Panc1 (cell line): ENCODE measurements around the gene C12orf50. TPM values are rescaled to one million over a fixed set of nuclear protein-coding genes. Genes with fewer than 3 reads are reported as not detected.

Experiments used
- ATAC-seq: fragments of 200-7000 bp; cut with Tn5 transposase; 2 replicates; pipeline ENCODE4 v1.9.1; 2020; ENCODE audit warnings: mild to moderate bottlenecking, moderate library complexity
- BruUV-seq: library from RNA; stranded (reverse); fragments of 400-500 nt; replicated peaks from 2 replicates; lab custom pipeline; 2021; lab: Mats Ljungman, UMichigan
- CTCF ChIA-PET: fragments of 300-600 bp; sonication (Branson Sonifier 250); formaldehyde crosslinking; loops from one replicate; lab custom pipeline; 2022; ENCODE audit warnings: antibody characterized with exemption; lab: Charles Lee
- POLR2A ChIA-PET: fragments of 300-600 bp; sonication (Branson Sonifier 250); formaldehyde crosslinking; loops from one replicate; lab custom pipeline; 2022; ENCODE audit warnings: antibody characterized with exemption; lab: Charles Lee
- DNase-seq: peaks from one replicate; pipeline ENCODE4 v3.0.0-alpha.2; 2010; ENCODE audit warnings: low read depth, low spot score
- H3K27ac ChIP-seq: 2 replicates; pipeline ENCODE4 v1.5.1; 2011; ENCODE audit warnings: mild to moderate bottlenecking, low read length, inconsistent platforms
- H3K27me3 ChIP-seq: fragments of 200-500 bp; sonication (Bioruptor generic); 2 replicates; pipeline ENCODE4 v1.6.0; 2014; ENCODE audit warnings: low read length, inconsistent platforms; ENCODE audit not compliant: control insufficient read depth, insufficient read depth
- H3K36me3 ChIP-seq: fragments of 200-500 bp; sonication (Bioruptor generic); 2 replicates; pipeline ENCODE4 v1.5.1; 2014; ENCODE audit warnings: inconsistent platforms, mild to moderate bottlenecking, low read length, moderate library complexity; ENCODE audit not compliant: control insufficient read depth, insufficient read depth
- H3K4me1 ChIP-seq: 2 replicates; pipeline ENCODE4 v1.5.1; 2011; ENCODE audit warnings: inconsistent platforms, mild to moderate bottlenecking, low read length, moderate library complexity; ENCODE audit not compliant: control insufficient read depth, insufficient read depth
- H3K4me3 ChIP-seq, 2 experiments: 2 replicates each; pipeline ENCODE4 v1.5.1; 2011 to 2012; ENCODE audit warnings: low read depth in 2 of 2, low read length in 2 of 2, mild to moderate bottlenecking in 2 of 2, inconsistent platforms in 1 of 2, moderate library complexity in 1 of 2
- H3K9me3 ChIP-seq: fragments of 200-500 bp; sonication (Bioruptor generic); 2 replicates; pipeline ENCODE4 v1.5.1; 2014; ENCODE audit warnings: low read depth, mild to moderate bottlenecking, inconsistent platforms, low read length, moderate library complexity; ENCODE audit not compliant: control insufficient read depth, insufficient read depth
- CTCF ChIP-seq: fragments of 450-650 bp; IDR thresholded peaks from 2 replicates; pipeline ENCODE4 v1.5.1; 2017; ENCODE audit warnings: mild to moderate bottlenecking
- POLR2AphosphoS5 ChIP-seq: IDR thresholded peaks from 2 replicates; pipeline ENCODE4 v1.6.1; 2012; ENCODE audit warnings: mild to moderate bottlenecking, low read depth, low read length, moderate library complexity
- REST ChIP-seq, 2 experiments: IDR thresholded peaks; 2 replicates each; pipeline ENCODE4 v1.6.1; 2011 to 2012; ENCODE audit warnings: low read depth in 2 of 2, control low read depth in 1 of 2, low read length in 1 of 2, mild to moderate bottlenecking in 1 of 2, moderate library complexity in 1 of 2; ENCODE audit not compliant: insufficient read depth in 1 of 2
- SIN3A ChIP-seq: IDR thresholded peaks from 2 replicates; pipeline ENCODE4 v1.6.1; 2012; ENCODE audit warnings: low read depth, mild to moderate bottlenecking, low read length, moderate library complexity, borderline replicate concordance; ENCODE audit not compliant: insufficient read depth
- TCF7L2 ChIP-seq: IDR thresholded peaks from 2 replicates; pipeline ENCODE4 v1.6.1; 2011; ENCODE audit warnings: mild to moderate bottlenecking, low read depth, low read length, inconsistent platforms
- in situ Hi-C: cut with HindIII; loops from 2 replicates; pipeline ENCODE4 v1.10.0; 2016; ENCODE audit warnings: low sequenced_read_pairs, low pct_unique_long_range_greater_than_20kb
- intact Hi-C: fragments of 100-400 bp; cut with micrococcal nuclease; formaldehyde crosslinking; loops from one replicate; pipeline ENCODE4 v1.10.0; 2022; ENCODE audit not compliant: unreplicated experiment
- total RNA-seq: library from RNA; stranded (reverse); gene quantifications from one replicate; pipeline ENCODE4 v1.2.1, GENCODE V29; 2021; ENCODE audit not compliant: unreplicated experiment

Gene C12orf50
- total RNA-seq, 1 experiment from 2014 or later, result not detected

- CTCF ChIA-PET, result no interaction called here
- POLR2A ChIA-PET, result no interaction called here
- DNase-seq, result no peak
- TF ChIP-seq SIN3A (no peak), CTCF (no peak), POLR2AphosphoS5 (no peak), REST (IDR thresholded peaks at IDR 0.05; ENCODE audit: insufficient read depth in 1 of 2, low read depth in 2 of 2, low read length in 1 of 2) (no peak), TCF7L2 (no peak)
- no peak for ATAC-seq
- intact Hi-C loops, result no loop called here
- BruUV-seq, result no TSS peak
- H3K27me3 ChIP-seq, result no peaks in the 10 kb centered on the region
- H3K27ac ChIP-seq, result no peak overlapping the region
- H3K4me1 ChIP-seq, result no peaks in the 10 kb centered on the region
- in situ Hi-C loops, result no loop called here
- no peaks in the 10 kb centered on the region for H3K36me3 ChIP-seq
- no peak overlapping the region for H3K4me3 ChIP-seq
- H3K9me3 ChIP-seq, result no peaks in the 10 kb centered on the region
These were observed 47.7 kb downstream of the C12orf50 start for GRCh38 chr12:87981495-87981894.

- TF ChIP-seq SIN3A (no peak), POLR2AphosphoS5 (no peak), TCF7L2 (no peak), REST (IDR thresholded peaks at IDR 0.05; ENCODE audit: insufficient read depth in 1 of 2, low read depth in 2 of 2, low read length in 1 of 2) (no peak), CTCF (no peak)
- H3K4me1 ChIP-seq, result no peaks in the 10 kb centered on the region
- H3K27me3 ChIP-seq, result no peaks in the 10 kb centered on the region
- DNase-seq (no peak), ATAC-seq (no peak)
- ChIA-PET CTCF (no interaction called here), POLR2A (no interaction called here)
- H3K36me3 ChIP-seq, result no peaks in the 10 kb centered on the region
- in situ Hi-C loops (no loop called here), intact Hi-C loops (no loop called here)
- no peak overlapping the region for H3K27ac ChIP-seq
- BruUV-seq, result no TSS peak
- H3K4me3 ChIP-seq, result no peak overlapping the region
- H3K9me3 ChIP-seq, result no peaks in the 10 kb centered on the region
These were observed 53.3 kb downstream of the C12orf50 start for GRCh38 chr12:87975879-87976278.
